H9 (cell line): ENCODE measurements around the gene SP3. TPM values are rescaled to one million over a fixed set of nuclear protein-coding genes. Genes with fewer than 3 reads are reported as not detected.

Experiments used
- DNase-seq: peaks from one replicate; pipeline ENCODE4 v3.0.0-alpha.2; 2017
- H2AFZ ChIP-seq: one replicate; pipeline ENCODE4 v1.6.1; 2013; ENCODE audit warnings: mild to moderate bottlenecking, low read length, control low read depth, moderate library complexity
- H2AK5ac ChIP-seq: 2 replicates; pipeline ENCODE4 v1.6.1; 2013; ENCODE audit warnings: low read length, control low read depth, mixed read lengths; ENCODE audit not compliant: insufficient read length
- H2BK120ac ChIP-seq: one replicate; pipeline ENCODE4 v1.6.1; 2013; ENCODE audit warnings: low read depth, mild to moderate bottlenecking, low read length, control low read depth, inconsistent platforms; ENCODE audit not compliant: poor library complexity, severe bottlenecking
- H2BK12ac ChIP-seq: 2 replicates; pipeline ENCODE4 v1.6.1; 2013; ENCODE audit warnings: low read length, control low read depth, mixed read lengths, low read depth; ENCODE audit not compliant: insufficient read length
- H2BK15ac ChIP-seq: 2 replicates; pipeline ENCODE4 v1.6.1; 2013; ENCODE audit warnings: low read depth, low read length, control low read depth
- H2BK20ac ChIP-seq: one replicate; pipeline ENCODE4 v1.6.1; 2013; ENCODE audit warnings: low read depth, mild to moderate bottlenecking, low read length, control low read depth, inconsistent platforms; ENCODE audit not compliant: poor library complexity, severe bottlenecking
- H2BK5ac ChIP-seq: 2 replicates; pipeline ENCODE4 v1.6.1; 2013; ENCODE audit warnings: low read length, control low read depth, mixed read lengths; ENCODE audit not compliant: insufficient read length
- H3K14ac ChIP-seq: 2 replicates; pipeline ENCODE4 v1.6.1; 2013; ENCODE audit warnings: low read length, control low read depth; ENCODE audit not compliant: insufficient read depth
- H3K18ac ChIP-seq: 2 replicates; pipeline ENCODE4 v1.6.1; 2013; ENCODE audit warnings: low read depth, mild to moderate bottlenecking, mixed read lengths, low read length, control low read depth; ENCODE audit not compliant: insufficient read length
- H3K23ac ChIP-seq: 2 replicates; pipeline ENCODE4 v1.6.1; 2013; ENCODE audit warnings: low read length, control low read depth, mixed read lengths, low read depth; ENCODE audit not compliant: insufficient read length
- H3K23me2 ChIP-seq: 2 replicates; pipeline ENCODE4 v1.6.1; 2013; ENCODE audit warnings: low read depth, mild to moderate bottlenecking, mixed read lengths, low read length, control low read depth; ENCODE audit not compliant: insufficient read length, poor library complexity, severe bottlenecking
- H3K27ac ChIP-seq: 2 replicates; pipeline ENCODE4 v1.5.1; 2013; ENCODE audit warnings: low read length, control low read depth, mixed read lengths, low read depth; ENCODE audit not compliant: insufficient read length
- H3K27me3 ChIP-seq: 2 replicates; pipeline ENCODE4 v1.6.1; 2013; ENCODE audit warnings: low read length, control low read depth, inconsistent platforms; ENCODE audit not compliant: insufficient read depth
- H3K4ac ChIP-seq: 2 replicates; pipeline ENCODE4 v1.6.1; 2013; ENCODE audit warnings: low read depth, mild to moderate bottlenecking, control low read depth, inconsistent platforms, low read length, moderate library complexity
- H3K4me1 ChIP-seq: 2 replicates; pipeline ENCODE4 v1.6.1; 2013; ENCODE audit warnings: low read length, control low read depth, inconsistent platforms; ENCODE audit not compliant: insufficient read depth
- H3K4me2 ChIP-seq: 2 replicates; pipeline ENCODE4 v1.6.1; 2013; ENCODE audit warnings: low read length, control low read depth, mixed read lengths; ENCODE audit not compliant: insufficient read length, insufficient read depth
- H3K56ac ChIP-seq: 2 replicates; pipeline ENCODE4 v1.6.1; 2013; ENCODE audit warnings: low read depth, mild to moderate bottlenecking, mixed read lengths, low read length, control low read depth; ENCODE audit not compliant: insufficient read length
- H3K79me1 ChIP-seq: 2 replicates; pipeline ENCODE4 v1.6.1; 2013; ENCODE audit warnings: low read depth, mild to moderate bottlenecking, moderate library complexity, low read length, control low read depth, inconsistent platforms; ENCODE audit not compliant: insufficient read depth, poor library complexity, severe bottlenecking
- H3K79me2 ChIP-seq: 2 replicates; pipeline ENCODE4 v1.6.1; 2013; ENCODE audit warnings: low read length, control low read depth, inconsistent platforms; ENCODE audit not compliant: insufficient read depth
- H3K9ac ChIP-seq: 2 replicates; pipeline ENCODE4 v1.6.1; 2013; ENCODE audit warnings: low read length, control low read depth, mixed read lengths; ENCODE audit not compliant: insufficient read length; ENCODE audit errors: extremely low read depth
- H3K9me3 ChIP-seq: one replicate; pipeline ENCODE4 v1.6.1; 2013; ENCODE audit warnings: low read depth, low read length, inconsistent platforms; ENCODE audit not compliant: control insufficient read depth
- H3T11ph ChIP-seq: one replicate; pipeline ENCODE4 v1.6.1; 2013; ENCODE audit warnings: mild to moderate bottlenecking, low read length, control low read depth, inconsistent platforms
- H4K20me1 ChIP-seq: one replicate; pipeline ENCODE4 v1.6.1; 2013; ENCODE audit not compliant: control insufficient read depth, insufficient read length, insufficient read depth
- H4K5ac ChIP-seq: 2 replicates; pipeline ENCODE4 v1.6.1; 2013; ENCODE audit warnings: low read depth, mild to moderate bottlenecking, mixed read lengths, low read length, control low read depth; ENCODE audit not compliant: insufficient read length
- H4K8ac ChIP-seq: replicated peaks from 2 replicates; pipeline ENCODE4 v1.6.1; 2013; ENCODE audit warnings: low read length, control low read depth, mixed read lengths, low read depth; ENCODE audit not compliant: insufficient read length
- H4K91ac ChIP-seq: 2 replicates; pipeline ENCODE4 v1.6.1; 2013; ENCODE audit warnings: low read depth, mild to moderate bottlenecking, moderate library complexity, mixed read lengths, low read length, control low read depth; ENCODE audit not compliant: insufficient read length
- H3K27ac Mint-ChIP-seq, 3 experiments: 2 replicates in 2 of 3; 3 replicates in 1 of 3; pipeline ENCODE4 v1.8.0; 2020 to 2021; ENCODE audit warnings: mixed read lengths in 3 of 3, mild to moderate bottlenecking in 1 of 3, moderate library complexity in 1 of 3
- H3K27me3 Mint-ChIP-seq: 2 replicates; pipeline ENCODE4 v1.8.0; 2021; ENCODE audit warnings: low read depth, mild to moderate bottlenecking, moderate library complexity, mixed read lengths
- H3K36me3 Mint-ChIP-seq, 3 experiments: 2 replicates in 2 of 3; 3 replicates in 1 of 3; pipeline ENCODE4 v1.8.0; 2020 to 2021; ENCODE audit warnings: low read depth in 3 of 3, mixed read lengths in 3 of 3; ENCODE audit not compliant: insufficient read depth in 1 of 3
- H3K4me1 Mint-ChIP-seq, 2 experiments: 2 replicates each; pipeline ENCODE4 v1.8.0; 2020; ENCODE audit warnings: mixed read lengths in 2 of 2
- H3K4me3 Mint-ChIP-seq, 2 experiments: 2 replicates in 1 of 2; 3 replicates in 1 of 2; pipeline ENCODE4 v1.8.0; 2020 to 2021; ENCODE audit warnings: mild to moderate bottlenecking in 2 of 2, mixed read lengths in 2 of 2, moderate library complexity in 1 of 2
- H3K9me3 Mint-ChIP-seq, 2 experiments: 2 replicates in 1 of 2; 3 replicates in 1 of 2; pipeline ENCODE4 v1.8.0; 2020; ENCODE audit warnings: mild to moderate bottlenecking in 2 of 2, mixed read lengths in 2 of 2, moderate library complexity in 1 of 2
- WGBS: extraction: QIAGEN DNeasy Blood & Tissue Kit; methylation state at CpG from one replicate; pipeline ENCODE4 v1.1.7; 2013; ENCODE audit warnings: missing lambda C conversion rate, low lambda C conversion rate, mixed read lengths; ENCODE audit not compliant: insufficient read length; ENCODE audit errors: extremely low coverage; 5-methylcytosine and 5-hydroxymethylcytosine counted together
- total RNA-seq: library from RNA; stranded (reverse); gene quantifications from 2 replicates; pipeline ENCODE4 v1.2.1, GENCODE V29; 2021
- TF ChIP-seq, protein P1 (sequence below): fragments of 200-600 bp; sonication (generic); conservative IDR thresholded peaks from 3 replicates; pipeline ENCODE4 v1.8.0; 2021; ENCODE audit warnings: antibody characterized with exemption, mild to moderate bottlenecking

Gene SP3
- total RNA-seq, 1 experiment from 2014 or later = 86.3 TPM

DNA sequence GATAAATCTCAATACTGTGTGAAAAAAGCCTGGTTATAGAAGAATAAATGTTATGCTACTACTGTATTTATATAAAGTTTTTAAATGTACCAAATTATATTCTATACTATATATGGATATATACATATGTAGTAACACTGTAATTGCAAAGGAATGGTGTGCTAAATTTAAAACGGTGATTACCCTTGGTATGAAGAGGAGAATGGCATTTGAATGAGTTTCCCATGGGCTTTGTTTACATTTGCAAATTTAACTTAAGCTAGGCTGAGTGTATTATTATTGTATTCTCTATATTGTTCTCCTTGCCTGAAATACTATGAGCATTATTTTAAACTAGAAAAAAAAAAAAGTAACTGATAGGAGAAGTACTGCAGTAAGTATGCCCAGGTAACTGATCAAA, 4.7 kb upstream of the SP3 start:
- H2AK5ac ChIP-seq = no peak overlapping the region
- no peaks in the 10 kb centered on the region for H3K27me3 Mint-ChIP-seq
- H3K4me1 Mint-ChIP-seq = peaks cover 37 to 46% of the 10 kb centered on the region in 2 experiments
- H3T11ph ChIP-seq = no peak overlapping the region
- H3K4me2 ChIP-seq = no peak overlapping the region
- H3K23ac ChIP-seq = no peak overlapping the region
- no peak overlapping the region for H3K4ac ChIP-seq
- no peak overlapping the region for H3K14ac ChIP-seq
- H2BK120ac ChIP-seq = no peak overlapping the region
- no peak overlapping the region for H2BK15ac ChIP-seq
- H4K91ac ChIP-seq = no peak overlapping the region
- H3K27ac Mint-ChIP-seq = peak overlapping the region in 2 of 3 experiments; percentile 59 to 89; a peak in 3 of 7 replicates
- H3K4me1 ChIP-seq = peaks cover 6% of the 10 kb centered on the region; the same call in 1 of the 2 replicates
- H2BK12ac ChIP-seq = no peak overlapping the region
- H2AFZ ChIP-seq = no peak overlapping the region
- H4K8ac ChIP-seq = no peak overlapping the region
- no CpG with 5 or more reads among the region's 1 CpG for WGBS
- no peak overlapping the region for H3K4me3 Mint-ChIP-seq
- H3K9me3 Mint-ChIP-seq = peaks cover 0 to 2% of the 10 kb centered on the region in 2 experiments; a peak in 1 of 5 replicates
- H3K18ac ChIP-seq = no peak overlapping the region
- TF ChIP-seq, protein P1, sequence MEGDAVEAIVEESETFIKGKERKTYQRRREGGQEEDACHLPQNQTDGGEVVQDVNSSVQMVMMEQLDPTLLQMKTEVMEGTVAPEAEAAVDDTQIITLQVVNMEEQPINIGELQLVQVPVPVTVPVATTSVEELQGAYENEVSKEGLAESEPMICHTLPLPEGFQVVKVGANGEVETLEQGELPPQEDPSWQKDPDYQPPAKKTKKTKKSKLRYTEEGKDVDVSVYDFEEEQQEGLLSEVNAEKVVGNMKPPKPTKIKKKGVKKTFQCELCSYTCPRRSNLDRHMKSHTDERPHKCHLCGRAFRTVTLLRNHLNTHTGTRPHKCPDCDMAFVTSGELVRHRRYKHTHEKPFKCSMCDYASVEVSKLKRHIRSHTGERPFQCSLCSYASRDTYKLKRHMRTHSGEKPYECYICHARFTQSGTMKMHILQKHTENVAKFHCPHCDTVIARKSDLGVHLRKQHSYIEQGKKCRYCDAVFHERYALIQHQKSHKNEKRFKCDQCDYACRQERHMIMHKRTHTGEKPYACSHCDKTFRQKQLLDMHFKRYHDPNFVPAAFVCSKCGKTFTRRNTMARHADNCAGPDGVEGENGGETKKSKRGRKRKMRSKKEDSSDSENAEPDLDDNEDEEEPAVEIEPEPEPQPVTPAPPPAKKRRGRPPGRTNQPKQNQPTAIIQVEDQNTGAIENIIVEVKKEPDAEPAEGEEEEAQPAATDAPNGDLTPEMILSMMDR = no peak
- DNase-seq = no peak
- H3K23me2 ChIP-seq = peaks cover 6% of the 10 kb centered on the region
- no peaks in the 10 kb centered on the region for H3K9me3 ChIP-seq
- no peak overlapping the region for H3K27ac ChIP-seq
- no peak overlapping the region for H3K56ac ChIP-seq
- no peaks in the 10 kb centered on the region for H4K20me1 ChIP-seq
- no peaks in the 10 kb centered on the region for H3K79me2 ChIP-seq
- no peaks in the 10 kb centered on the region for H3K79me1 ChIP-seq
- H2BK5ac ChIP-seq = no peak overlapping the region
- H2BK20ac ChIP-seq = no peak overlapping the region
- H3K27me3 ChIP-seq = no peaks in the 10 kb centered on the region
- peaks cover 0 to 4% (median 2%) of the 10 kb centered on the region in 3 experiments; a peak in 3 of 7 replicates for H3K36me3 Mint-ChIP-seq
- no peak overlapping the region for H3K9ac ChIP-seq
- H4K5ac ChIP-seq = no peak overlapping the region
